ENCODE results near the gene RGS6.

DNA sequence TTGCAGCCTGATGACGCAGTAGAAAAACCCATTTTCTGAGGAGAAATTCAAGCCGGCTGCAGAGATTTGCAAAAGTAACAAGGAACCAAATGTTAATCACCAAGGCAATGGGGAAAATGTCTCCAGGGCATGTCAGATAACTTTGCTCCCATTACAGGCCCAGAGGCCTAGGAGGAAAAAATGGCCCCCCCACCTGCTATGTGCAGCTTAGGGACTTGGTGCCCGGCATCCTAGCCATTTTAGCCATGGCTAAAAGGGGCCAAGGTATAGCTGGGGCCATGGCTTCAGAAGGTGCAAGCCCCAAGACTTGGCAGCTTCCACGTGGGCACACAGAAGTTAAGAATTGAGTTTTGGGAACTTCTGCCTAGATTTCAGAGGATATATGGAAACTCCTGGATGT lies 351.9 kb downstream of the RGS6 start:
- TF ChIP-seq CTCF (IDR thresholded peaks at IDR 0.05): no peak
- no peak for TF ChIP-seq POLR2A (IDR thresholded peaks at IDR 0.05)
- no peak for TF ChIP-seq POLR2AphosphoS5 (IDR thresholded peaks at IDR 0.05)
- TF ChIP-seq EP300 (IDR thresholded peaks at IDR 0.05): no peak
